ENCODE measurements around the gene TOM1L1.

DNA sequence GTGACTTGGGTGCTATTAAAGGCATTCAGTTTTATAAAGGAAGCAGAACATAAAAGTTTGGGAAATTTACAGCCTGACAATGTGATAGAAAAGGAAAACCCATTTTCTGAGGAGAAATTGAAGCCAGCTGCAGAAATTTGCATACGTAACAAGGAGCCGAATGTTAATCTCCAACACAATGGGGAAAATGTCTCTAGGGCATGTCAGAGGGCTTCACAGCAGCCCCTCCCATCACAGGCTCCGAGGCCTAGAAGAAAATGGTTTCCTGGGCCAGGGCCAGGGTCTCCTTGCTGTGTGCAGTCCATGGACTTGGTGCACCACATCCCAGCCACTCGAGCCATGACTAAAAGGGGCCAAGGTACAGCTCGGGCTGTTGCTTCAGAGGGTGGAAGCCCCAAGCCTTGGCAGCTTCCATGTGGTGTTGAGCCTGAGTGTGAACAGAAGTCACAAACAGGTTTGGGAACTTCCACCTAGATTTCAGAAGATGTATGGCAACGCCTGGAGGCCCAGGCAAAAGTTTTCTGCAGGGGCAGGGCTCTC, 23.9 kb upstream of the TOM1L1 start:
- TF ChIP-seq, protein P1, sequence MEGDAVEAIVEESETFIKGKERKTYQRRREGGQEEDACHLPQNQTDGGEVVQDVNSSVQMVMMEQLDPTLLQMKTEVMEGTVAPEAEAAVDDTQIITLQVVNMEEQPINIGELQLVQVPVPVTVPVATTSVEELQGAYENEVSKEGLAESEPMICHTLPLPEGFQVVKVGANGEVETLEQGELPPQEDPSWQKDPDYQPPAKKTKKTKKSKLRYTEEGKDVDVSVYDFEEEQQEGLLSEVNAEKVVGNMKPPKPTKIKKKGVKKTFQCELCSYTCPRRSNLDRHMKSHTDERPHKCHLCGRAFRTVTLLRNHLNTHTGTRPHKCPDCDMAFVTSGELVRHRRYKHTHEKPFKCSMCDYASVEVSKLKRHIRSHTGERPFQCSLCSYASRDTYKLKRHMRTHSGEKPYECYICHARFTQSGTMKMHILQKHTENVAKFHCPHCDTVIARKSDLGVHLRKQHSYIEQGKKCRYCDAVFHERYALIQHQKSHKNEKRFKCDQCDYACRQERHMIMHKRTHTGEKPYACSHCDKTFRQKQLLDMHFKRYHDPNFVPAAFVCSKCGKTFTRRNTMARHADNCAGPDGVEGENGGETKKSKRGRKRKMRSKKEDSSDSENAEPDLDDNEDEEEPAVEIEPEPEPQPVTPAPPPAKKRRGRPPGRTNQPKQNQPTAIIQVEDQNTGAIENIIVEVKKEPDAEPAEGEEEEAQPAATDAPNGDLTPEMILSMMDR (IDR thresholded peaks at IDR 0.05; ENCODE audit: low read depth, low read length): no peak
- no peak for TF ChIP-seq EZH2phosphoT487 (IDR thresholded peaks at IDR 0.05; ENCODE audit: low read depth)
